ENCODE results near the gene SHISA7. TPM values are rescaled to one million over a fixed set of nuclear protein-coding genes. Genes with fewer than 3 reads are reported as not detected.
"Not testable (repeated sequence)": the region's sequence is repeated elsewhere in the genome, so short reads cannot be mapped to it uniquely, and the experiment has no call there.

The SHISA7 gene
- total RNA-seq, 2 experiments from 2014 or later = not detected

DNA sequence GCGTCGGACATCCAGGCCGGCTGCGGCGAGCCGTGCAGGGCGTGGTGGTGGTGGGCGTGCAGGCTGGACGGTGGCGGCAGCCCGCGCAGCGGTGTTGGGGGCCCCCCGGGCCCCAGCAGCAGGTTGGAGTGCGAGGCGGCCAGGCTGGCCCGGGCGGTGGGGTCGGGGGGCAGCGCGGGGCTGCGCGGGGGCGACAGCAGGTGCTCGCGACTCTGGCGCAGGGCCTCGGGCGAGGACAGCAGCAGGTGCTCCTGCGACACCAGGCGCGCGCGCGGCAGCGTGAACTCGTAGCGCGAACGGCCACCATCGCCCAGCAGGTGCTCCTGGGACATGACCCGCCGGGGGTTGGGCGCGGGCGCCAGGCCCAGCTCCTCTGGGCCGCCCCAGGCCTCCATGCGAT lies 9.8 kb downstream of the SHISA7 start:
- Mint-ChIP-seq H3K4me3 (no peak overlapping the region), H3K36me3 (no peaks in the 10 kb centered on the region), H3K9me3 (no peaks in the 10 kb centered on the region), H3K4me1 (peaks cover 3% of the 10 kb centered on the region), H3K27me3 (peaks cover 65% of the 10 kb centered on the region), H3K27ac (no peak overlapping the region)
- DNase-seq = no peak

DNA sequence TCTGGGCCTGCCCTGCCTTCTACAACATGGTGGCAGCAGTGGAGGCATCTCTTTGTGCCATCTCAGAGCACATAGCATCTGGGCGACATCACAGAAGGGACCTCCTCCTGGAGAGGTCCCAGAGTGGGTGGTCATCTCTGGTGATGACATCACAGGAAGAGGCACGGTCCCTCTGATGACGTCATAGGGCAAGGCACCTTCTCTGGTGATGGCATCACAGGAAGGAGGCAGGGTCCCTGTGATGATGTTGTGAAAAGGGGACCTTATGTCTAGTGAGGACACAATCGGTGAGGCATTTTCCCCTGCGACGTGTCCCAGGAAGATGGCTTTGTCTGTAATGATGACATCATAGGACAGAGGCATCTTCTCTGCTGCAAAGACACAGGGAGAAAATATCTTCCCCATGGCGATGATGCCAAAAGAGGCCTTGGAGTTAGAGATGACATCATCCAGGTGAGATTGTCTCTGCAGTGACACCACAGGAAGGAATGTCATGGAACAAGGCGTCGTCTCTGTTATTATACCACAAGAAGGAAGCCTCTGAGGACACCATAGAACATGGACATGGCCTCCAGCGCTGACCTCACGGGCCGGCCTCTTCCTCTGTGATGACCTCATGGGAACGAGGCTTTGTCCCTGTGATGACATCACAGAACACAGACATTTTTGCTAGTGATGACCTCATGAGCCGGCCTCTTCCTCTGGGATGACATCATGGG lies 10.7 kb downstream of the SHISA7 start:
- Mint-ChIP-seq H3K27ac (no peak overlapping the region), H3K9me3 (no peaks in the 10 kb centered on the region), H3K4me3 (no peak overlapping the region), H3K4me1 (peaks cover 3% of the 10 kb centered on the region), H3K36me3 (no peaks in the 10 kb centered on the region), H3K27me3 (peaks cover 60% of the 10 kb centered on the region)
- no peak for DNase-seq

DNA sequence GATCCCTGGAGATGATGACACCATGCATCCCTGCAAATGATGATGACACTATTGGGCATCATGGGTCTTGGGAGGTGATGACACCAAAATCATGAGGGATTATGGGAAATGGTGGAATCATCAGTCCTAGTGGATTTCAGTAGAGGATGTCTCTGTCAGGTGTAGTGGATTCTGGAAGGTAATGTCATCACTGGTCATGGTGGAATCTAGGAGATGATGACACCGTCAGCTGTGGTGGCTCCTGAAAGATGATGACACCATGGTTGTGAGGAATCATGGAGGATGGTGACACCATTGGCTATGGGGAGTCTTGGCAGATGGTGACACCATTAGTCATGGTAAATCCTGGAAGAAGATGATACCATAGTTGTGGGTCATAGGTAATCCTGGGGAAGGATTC lies 11.9 kb downstream of the SHISA7 start:
- Mint-ChIP-seq H3K27ac (no peak overlapping the region), H3K27me3 (peaks cover 52% of the 10 kb centered on the region), H3K36me3 (no peaks in the 10 kb centered on the region), H3K9me3 (no peaks in the 10 kb centered on the region), H3K4me3 (no peak overlapping the region), H3K4me1 (peaks cover 3% of the 10 kb centered on the region)
- no peak for DNase-seq

DNA sequence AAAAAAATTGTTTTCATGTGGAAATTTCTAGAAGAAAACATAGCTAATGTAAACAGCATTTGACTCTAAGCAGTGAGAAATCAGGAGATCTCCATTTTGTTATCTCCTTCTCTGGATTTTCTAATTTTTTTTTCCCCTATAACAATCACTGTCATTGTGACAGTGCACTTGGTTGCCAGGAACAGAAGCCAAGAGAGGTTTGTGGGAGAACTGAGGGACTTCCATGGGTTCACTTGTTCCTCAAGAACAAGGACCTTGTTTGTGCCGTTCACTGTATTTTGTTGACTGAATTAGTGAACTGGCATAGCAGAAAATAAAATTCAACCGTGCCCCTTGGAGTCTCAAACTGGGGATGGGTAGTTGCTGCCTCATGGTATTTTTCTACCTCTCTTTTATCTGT lies 17.1 kb downstream of the SHISA7 start:
- Mint-ChIP-seq H3K9me3 (no peaks in the 10 kb centered on the region), H3K36me3 (no peaks in the 10 kb centered on the region), H3K27me3 (peaks cover 33% of the 10 kb centered on the region), H3K27ac (no peak overlapping the region), H3K4me3 (no peak overlapping the region), H3K4me1 (peaks cover 9% of the 10 kb centered on the region)
- no peak for DNase-seq

DNA sequence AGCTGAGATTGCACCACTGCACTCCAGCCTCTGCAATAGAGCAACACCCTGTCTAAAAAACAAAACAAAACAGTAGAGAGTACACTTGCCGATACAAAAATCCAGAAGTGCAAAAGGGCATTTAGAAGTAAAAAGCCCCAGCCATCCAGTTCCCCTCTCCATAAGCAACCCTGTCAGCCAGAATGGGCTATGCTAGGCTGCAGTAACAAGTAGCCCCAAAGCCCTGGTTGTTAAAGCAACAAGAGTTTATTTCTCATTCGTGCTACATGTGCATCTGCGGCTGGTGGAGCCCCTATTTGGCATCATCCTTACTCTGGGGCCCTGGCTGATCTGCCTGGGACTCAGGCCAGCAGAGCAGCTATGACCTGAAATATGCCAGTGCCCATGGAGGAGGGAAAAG lies 18.6 kb downstream of the SHISA7 start:
- H3K9me3 Mint-ChIP-seq = no peaks in the 10 kb centered on the region
- no peak overlapping the region for H3K27ac Mint-ChIP-seq
- no peak overlapping the region for H3K4me3 Mint-ChIP-seq
- H3K27me3 Mint-ChIP-seq = peaks cover 17% of the 10 kb centered on the region
- no peaks in the 10 kb centered on the region for H3K36me3 Mint-ChIP-seq
- no peak for DNase-seq
- peaks cover 10% of the 10 kb centered on the region for H3K4me1 Mint-ChIP-seq

DNA sequence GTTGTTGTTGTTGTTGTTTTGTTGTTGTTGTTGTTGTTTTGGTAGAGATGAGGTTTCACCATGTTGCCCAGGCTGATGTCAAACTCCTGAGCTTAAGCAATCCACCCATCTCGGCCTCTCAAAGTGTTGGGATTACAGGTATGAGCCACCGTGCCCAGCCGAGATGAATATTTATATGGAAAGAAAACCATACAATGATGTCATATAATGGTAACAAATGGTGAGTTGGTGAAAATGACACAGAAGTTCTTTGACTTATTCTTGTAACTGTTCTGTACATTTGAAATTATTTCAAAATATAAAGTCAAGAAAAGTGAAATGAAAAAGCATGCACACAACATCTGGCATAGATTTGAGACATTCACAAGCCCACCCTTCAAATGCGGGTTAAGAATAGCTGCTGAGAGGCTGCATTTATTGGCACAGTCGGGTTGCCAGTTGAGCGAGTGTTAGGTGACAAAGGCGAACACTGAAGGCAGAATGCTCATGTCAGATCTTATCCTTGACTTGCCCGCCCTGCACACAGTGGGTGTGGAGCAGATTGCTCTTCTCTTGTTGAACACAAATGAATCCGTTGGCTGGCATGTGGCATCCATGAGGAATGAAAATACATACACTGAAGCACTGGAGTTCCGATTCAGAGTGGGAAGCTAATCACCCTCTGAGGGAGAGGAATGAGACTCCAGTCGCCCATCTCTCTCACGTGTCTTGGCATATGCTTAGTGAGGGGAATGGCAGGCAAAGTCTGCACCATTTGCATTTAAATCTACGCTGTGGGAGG lies 19.7 kb downstream of the SHISA7 start:
- peaks cover 11% of the 10 kb centered on the region for H3K27me3 Mint-ChIP-seq
- H3K4me1 Mint-ChIP-seq = peaks cover 7% of the 10 kb centered on the region
- H3K36me3 Mint-ChIP-seq = no peaks in the 10 kb centered on the region
- no peak overlapping the region for H3K4me3 Mint-ChIP-seq
- no peak overlapping the region for H3K27ac Mint-ChIP-seq
- no peaks in the 10 kb centered on the region for H3K9me3 Mint-ChIP-seq
- no peak for DNase-seq

DNA sequence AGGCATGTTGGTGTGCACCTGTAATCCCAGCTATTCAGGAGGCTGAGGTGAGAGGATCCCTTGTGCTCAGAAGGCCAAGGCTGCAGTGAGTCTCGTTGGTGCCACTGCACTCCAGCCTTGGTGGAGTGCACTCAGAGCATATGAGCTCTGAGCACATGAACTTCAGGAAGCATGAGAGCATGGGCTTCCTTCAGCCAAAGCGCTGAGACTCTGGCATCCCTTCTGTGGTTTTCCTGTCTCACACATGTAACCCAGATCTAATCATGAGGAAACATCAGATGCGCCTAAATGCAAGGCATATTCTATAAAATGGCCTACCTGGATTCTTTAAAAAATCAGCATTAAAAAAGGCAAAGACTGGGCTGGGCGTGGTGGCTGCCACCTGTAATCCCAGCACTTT lies 21.8 kb downstream of the SHISA7 start:
- not testable (repeated sequence) for H3K4me1 Mint-ChIP-seq, H3K9me3 Mint-ChIP-seq, H3K4me3 Mint-ChIP-seq, H3K27me3 Mint-ChIP-seq, H3K36me3 Mint-ChIP-seq, DNase-seq, H3K27ac Mint-ChIP-seq

DNA sequence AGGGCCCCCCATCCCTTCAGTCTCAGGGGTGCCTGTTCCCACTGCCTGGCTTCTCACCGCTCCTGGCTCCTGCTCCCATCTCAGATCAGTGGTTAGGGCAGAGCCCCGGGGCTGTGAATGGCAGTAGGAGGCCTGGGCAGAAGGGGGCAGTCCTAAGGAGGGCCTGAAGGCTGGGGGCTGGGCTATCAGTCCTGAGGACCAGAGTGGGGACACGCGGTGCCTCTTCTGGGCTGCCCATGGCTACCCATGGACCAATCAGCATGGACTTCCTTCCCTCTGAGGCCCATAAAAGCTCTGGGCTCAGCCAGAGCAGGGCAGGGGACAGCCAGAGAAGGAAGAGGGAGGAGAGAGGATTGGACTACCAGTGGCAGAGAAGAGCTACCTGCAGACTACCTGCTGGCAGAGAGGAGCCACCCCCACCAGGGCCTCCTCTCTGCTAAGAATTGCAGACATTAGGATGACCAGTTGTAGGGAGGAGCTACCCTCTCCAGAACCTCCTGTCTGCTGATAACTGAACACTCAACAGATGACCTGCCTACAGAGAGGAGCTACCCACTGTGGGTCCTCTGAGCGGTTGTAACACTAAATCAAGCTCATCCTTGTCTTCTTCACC lies 23.4 kb downstream of the SHISA7 start:
- no peak overlapping the region for H3K4me3 Mint-ChIP-seq
- peaks cover 8% of the 10 kb centered on the region for H3K27me3 Mint-ChIP-seq
- no peak for DNase-seq
- H3K36me3 Mint-ChIP-seq = no peaks in the 10 kb centered on the region
- no peaks in the 10 kb centered on the region for H3K9me3 Mint-ChIP-seq
- H3K4me1 Mint-ChIP-seq = peaks cover 10% of the 10 kb centered on the region
- H3K27ac Mint-ChIP-seq = no peak overlapping the region

DNA sequence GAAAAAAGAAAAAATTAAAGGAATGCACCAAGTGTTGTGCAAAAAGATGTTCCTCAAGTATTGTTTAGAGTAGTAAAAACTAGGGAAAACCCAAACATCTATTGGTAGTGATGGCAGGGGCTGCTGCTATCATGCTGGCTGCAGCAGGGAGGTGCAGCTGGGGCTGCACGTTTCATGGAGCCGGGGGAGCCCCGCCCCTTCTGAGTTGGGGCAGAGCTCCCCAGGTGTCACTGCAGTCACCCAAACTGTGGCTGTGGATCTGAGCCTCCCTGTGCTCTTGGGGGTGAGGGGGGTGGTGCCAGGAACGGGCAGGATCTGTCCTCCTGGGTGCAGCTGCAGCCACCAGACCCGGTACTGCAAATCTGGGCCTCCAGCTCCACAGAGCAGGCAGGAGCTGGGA lies 24.0 kb downstream of the SHISA7 start:
- H3K4me3 Mint-ChIP-seq = no peak overlapping the region
- no peaks in the 10 kb centered on the region for H3K9me3 Mint-ChIP-seq
- H3K36me3 Mint-ChIP-seq = no peaks in the 10 kb centered on the region
- no peak for DNase-seq
- H3K27ac Mint-ChIP-seq = no peak overlapping the region
- H3K4me1 Mint-ChIP-seq = peaks cover 10% of the 10 kb centered on the region
- peaks cover 8% of the 10 kb centered on the region for H3K27me3 Mint-ChIP-seq

DNA sequence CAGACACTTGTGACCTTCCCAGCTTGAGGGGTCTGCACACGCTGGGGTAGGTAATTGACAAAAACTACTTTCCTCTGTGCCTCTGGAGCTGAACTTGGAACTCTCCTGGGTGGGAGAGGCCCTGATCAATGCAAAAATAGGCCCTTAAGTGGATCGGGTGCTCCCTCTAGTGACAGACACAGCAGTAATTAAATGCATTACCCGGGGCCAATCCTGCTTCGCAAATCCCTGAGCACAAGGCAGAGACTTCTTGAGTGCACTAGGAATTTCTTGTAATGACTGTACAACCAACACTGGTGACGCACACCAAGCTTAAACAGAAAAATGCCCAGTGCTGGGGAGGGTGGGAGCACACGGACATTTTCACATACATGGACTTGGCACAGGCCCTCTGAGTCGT lies 24.9 kb downstream of the SHISA7 start:
- DNase-seq = peak; percentile 44
- no peak overlapping the region for H3K27ac Mint-ChIP-seq

DNA sequence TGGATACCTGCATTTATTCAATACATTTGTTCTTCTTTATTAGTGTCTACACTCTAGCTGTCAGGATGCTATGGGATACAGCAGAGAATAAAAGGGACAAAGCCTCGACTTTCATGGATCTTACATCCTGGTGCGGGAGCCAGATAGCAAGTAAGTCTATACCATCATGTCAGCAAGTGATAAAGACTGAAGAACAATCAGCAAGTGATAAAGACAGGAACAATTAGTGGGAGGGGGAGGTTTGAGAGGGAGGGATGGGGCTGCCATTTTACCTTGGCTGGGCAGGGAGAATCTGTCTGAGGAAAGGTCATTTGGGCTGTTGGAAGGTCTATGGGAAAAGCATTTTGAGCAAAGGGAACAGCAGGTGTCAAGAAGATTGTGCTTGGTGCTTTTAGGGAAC lies 32.9 kb downstream of the SHISA7 start:
- H3K27me3 Mint-ChIP-seq = peaks cover 5% of the 10 kb centered on the region

More for the DNA sequence above, 24.9 kb downstream of the SHISA7 start:
- peaks cover 10% of the 10 kb centered on the region for H3K4me1 Mint-ChIP-seq
- H3K4me3 Mint-ChIP-seq = no peak overlapping the region
- no peaks in the 10 kb centered on the region for H3K9me3 Mint-ChIP-seq
- peaks cover 8% of the 10 kb centered on the region for H3K27me3 Mint-ChIP-seq
- no peaks in the 10 kb centered on the region for H3K36me3 Mint-ChIP-seq

DNA sequence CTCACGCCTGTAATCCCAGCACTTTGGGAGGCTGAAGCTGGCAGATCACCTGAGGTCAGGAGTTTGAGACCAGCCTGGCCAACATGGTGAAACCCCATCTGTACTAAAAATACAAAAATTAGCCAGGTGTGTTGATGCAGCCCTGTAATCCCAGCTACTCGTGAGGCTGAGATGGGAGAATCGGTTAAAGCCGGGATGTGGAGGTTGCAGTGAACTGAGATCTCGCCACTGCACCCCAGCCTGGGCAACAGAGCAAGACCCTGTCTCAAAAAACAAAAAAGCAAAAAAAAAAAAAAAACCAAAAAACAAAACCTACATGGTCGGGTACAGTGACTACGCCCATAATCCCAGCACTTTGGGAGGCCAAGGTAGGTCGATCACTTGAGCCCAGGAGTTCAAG lies 33.9 kb downstream of the SHISA7 start:
- H3K4me3 Mint-ChIP-seq, H3K27me3 Mint-ChIP-seq, DNase-seq: not testable (repeated sequence)
- peaks cover 15% of the 10 kb centered on the region for H3K9me3 Mint-ChIP-seq
- peaks cover 35% of the 10 kb centered on the region for H3K36me3 Mint-ChIP-seq
- peak overlapping the region; percentile 97 for H3K27ac Mint-ChIP-seq
- H3K4me1 Mint-ChIP-seq = peaks cover 22% of the 10 kb centered on the region

More for the DNA sequence above, 32.9 kb downstream of the SHISA7 start:
- peaks cover 22% of the 10 kb centered on the region for H3K4me1 Mint-ChIP-seq
- no peak overlapping the region for H3K4me3 Mint-ChIP-seq
- peaks cover 30% of the 10 kb centered on the region for H3K36me3 Mint-ChIP-seq
- DNase-seq = no peak
- no peak overlapping the region for H3K27ac Mint-ChIP-seq
- H3K9me3 Mint-ChIP-seq = peaks cover 15% of the 10 kb centered on the region

DNA sequence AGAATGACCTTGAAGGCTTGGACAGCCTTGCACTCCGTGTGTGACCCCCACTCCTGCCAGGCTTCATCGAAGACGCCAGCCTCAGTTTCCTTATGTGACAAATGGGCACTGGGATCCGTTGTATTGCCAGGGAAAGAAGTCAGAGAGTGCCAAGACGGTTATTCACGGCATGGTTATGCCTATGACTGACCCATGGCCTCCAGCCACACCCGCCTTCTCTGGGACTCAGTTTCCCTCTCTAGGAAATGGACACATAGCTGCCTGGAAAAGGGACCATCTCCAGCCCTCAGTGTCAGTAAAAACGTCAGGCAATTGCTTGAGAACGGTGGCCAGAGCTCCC lies 34.6 kb downstream of the SHISA7 start:
- peak overlapping the region; percentile 97 for H3K27ac Mint-ChIP-seq
- H3K4me1 Mint-ChIP-seq = peaks cover 24% of the 10 kb centered on the region
- peaks cover 40% of the 10 kb centered on the region for H3K36me3 Mint-ChIP-seq

DNA sequence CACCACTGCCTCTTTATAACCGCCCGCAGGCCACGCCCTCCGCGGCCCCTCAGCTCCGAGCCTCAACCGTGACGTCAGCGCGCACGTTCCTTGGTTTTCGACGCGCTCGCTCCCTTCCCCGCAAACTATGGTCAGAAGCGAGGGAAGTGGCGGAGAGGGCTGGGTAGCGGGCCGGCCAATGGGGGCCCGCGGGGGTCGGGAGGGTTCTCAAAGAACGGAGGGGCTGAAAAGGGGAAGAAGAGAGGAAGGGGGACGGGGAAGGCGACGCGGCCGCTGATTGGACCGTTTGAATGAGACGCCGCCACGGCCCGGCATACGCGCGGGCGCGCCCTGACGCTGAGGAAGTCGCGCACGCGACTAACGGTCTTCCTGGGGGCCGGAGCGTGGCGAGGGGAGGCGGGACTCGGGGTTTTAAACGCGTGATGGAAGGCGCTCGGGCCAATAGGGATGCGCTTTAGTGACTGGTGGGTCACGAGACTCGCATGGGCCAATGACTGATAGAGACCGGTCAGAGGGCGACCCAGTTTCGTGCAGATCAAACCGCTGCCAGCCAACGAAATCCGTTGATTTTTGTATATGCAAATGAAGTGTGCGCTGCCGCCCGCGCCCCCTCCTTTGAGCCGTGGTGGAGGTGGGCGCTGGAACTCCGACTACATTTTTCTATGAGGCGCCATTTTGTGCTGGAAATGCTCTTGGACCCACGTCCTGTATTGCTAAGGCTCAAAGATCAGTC lies 35.1 kb downstream of the SHISA7 start:
- H3K27me3 Mint-ChIP-seq = peaks cover 5% of the 10 kb centered on the region
- H3K4me3 Mint-ChIP-seq = peak overlapping the region; percentile 92
- H3K36me3 Mint-ChIP-seq = peaks cover 45% of the 10 kb centered on the region
- H3K27ac Mint-ChIP-seq = peak overlapping the region; percentile 97
- peak; percentile 97 for DNase-seq
- H3K9me3 Mint-ChIP-seq = peaks cover 15% of the 10 kb centered on the region
- H3K4me1 Mint-ChIP-seq = peaks cover 27% of the 10 kb centered on the region

More for the DNA sequence above, 34.6 kb downstream of the SHISA7 start:
- Mint-ChIP-seq H3K9me3 (peaks cover 15% of the 10 kb centered on the region), H3K27me3 (peaks cover 5% of the 10 kb centered on the region), H3K4me3 (peak overlapping the region; percentile 92)
- DNase-seq = no peak

DNA sequence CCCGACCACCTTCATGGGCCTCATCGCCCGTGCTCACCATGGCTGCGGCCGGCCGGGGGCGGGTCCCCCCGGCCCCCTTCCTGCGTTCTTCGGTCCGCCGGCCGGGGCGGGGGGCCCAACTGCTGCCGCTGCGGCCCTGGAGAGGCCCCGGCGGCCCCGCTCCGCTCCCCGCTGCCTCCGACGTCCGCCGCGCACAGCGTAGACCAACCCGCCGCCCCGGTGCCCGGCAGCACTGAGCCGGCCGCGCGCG lies 35.6 kb downstream of the SHISA7 start, which contains the start of gene UBE2S:
Gene UBE2S (minus strand): TSS at position 239 of the 250 bp plus-strand sequence. CDS start 199 bp downstream, at position 40.
- H3K27me3 Mint-ChIP-seq, DNase-seq: not testable (repeated sequence)
- Mint-ChIP-seq H3K4me1 (peaks cover 27% of the 10 kb centered on the region), H3K9me3 (peaks cover 15% of the 10 kb centered on the region), H3K27ac (peak within 1 kb of the TSS; percentile 97), H3K4me3 (peak within 1 kb of the TSS; percentile 92), H3K36me3 (peaks cover 49% of the 10 kb centered on the region)
